ENCODE measurements around the gene NUPR1. TPM values are rescaled to one million over a fixed set of nuclear protein-coding genes. Genes with fewer than 3 reads are reported as not detected.

NUPR1 gene
- total RNA-seq (ENCODE audit: unreplicated experiment): not detected
- long read RNA-seq: 0 reads

- H3K27me3 Mint-ChIP-seq (ENCODE audit: unreplicated experiment): peaks cover 11% of the 10 kb centered on the region
- TF ChIP-seq CTCF (IDR thresholded peaks at IDR 0.05; ENCODE audit: partially characterized antibody, unreplicated experiment): no peak
- H3K36me3 Mint-ChIP-seq (ENCODE audit: unreplicated experiment): no peaks in the 10 kb centered on the region
- no peak for DNase-seq
- H3K9me3 Mint-ChIP-seq (ENCODE audit: unreplicated experiment): peaks cover 6% of the 10 kb centered on the region
- H3K4me1 Mint-ChIP-seq (ENCODE audit: low read depth, unreplicated experiment): peaks cover 7% of the 10 kb centered on the region
- H3K27ac Mint-ChIP-seq (ENCODE audit: unreplicated experiment): no peak within 1 kb of the TSS
- H3K4me3 Mint-ChIP-seq (ENCODE audit: unreplicated experiment): no peak within 1 kb of the TSS
These were observed at the start of gene NUPR1 for GRCh38 chr16:28538733-28539596. Gene NUPR1 (minus strand): TSS chr16:28538974. CDS start chr16:28538907, 67 bp downstream.

GRCh38 chr16:28587386-28587785 is 48.6 kb upstream of the NUPR1 start:
- Mint-ChIP-seq H3K36me3 (ENCODE audit: unreplicated experiment) (no peaks in the 10 kb centered on the region), H3K4me1 (ENCODE audit: low read depth, unreplicated experiment) (no peaks in the 10 kb centered on the region), H3K4me3 (ENCODE audit: unreplicated experiment) (no peak overlapping the region), H3K27ac (ENCODE audit: unreplicated experiment) (no peak overlapping the region), H3K27me3 (ENCODE audit: unreplicated experiment) (no peaks in the 10 kb centered on the region), H3K9me3 (ENCODE audit: unreplicated experiment) (peaks cover 2% of the 10 kb centered on the region)
- no peak for TF ChIP-seq CTCF (IDR thresholded peaks at IDR 0.05; ENCODE audit: partially characterized antibody, unreplicated experiment)
- no peak for DNase-seq

- no peak for TF ChIP-seq CTCF (IDR thresholded peaks at IDR 0.05; ENCODE audit: partially characterized antibody, unreplicated experiment)
These were observed 47.7 kb upstream of the NUPR1 start for GRCh38 chr16:28586466-28586865.

GRCh38 chr16:28585674-28586073 is 46.9 kb upstream of the NUPR1 start:
- H3K4me1 Mint-ChIP-seq (ENCODE audit: low read depth, unreplicated experiment): no peaks in the 10 kb centered on the region
- no peaks in the 10 kb centered on the region for H3K27me3 Mint-ChIP-seq (ENCODE audit: unreplicated experiment)
- H3K4me3 Mint-ChIP-seq (ENCODE audit: unreplicated experiment): no peak overlapping the region
- no peaks in the 10 kb centered on the region for H3K9me3 Mint-ChIP-seq (ENCODE audit: unreplicated experiment)
- H3K27ac Mint-ChIP-seq (ENCODE audit: unreplicated experiment): no peak overlapping the region
- DNase-seq: no peak
- TF ChIP-seq CTCF (IDR thresholded peaks at IDR 0.05; ENCODE audit: partially characterized antibody, unreplicated experiment): no peak
- no peaks in the 10 kb centered on the region for H3K36me3 Mint-ChIP-seq (ENCODE audit: unreplicated experiment)

More at GRCh38 chr16:28586466-28586865, 47.7 kb upstream of the NUPR1 start:
- Mint-ChIP-seq H3K36me3 (ENCODE audit: unreplicated experiment) (no peaks in the 10 kb centered on the region), H3K9me3 (ENCODE audit: unreplicated experiment) (peaks cover 2% of the 10 kb centered on the region), H3K27me3 (ENCODE audit: unreplicated experiment) (no peaks in the 10 kb centered on the region), H3K27ac (ENCODE audit: unreplicated experiment) (no peak overlapping the region), H3K4me3 (ENCODE audit: unreplicated experiment) (no peak overlapping the region), H3K4me1 (ENCODE audit: low read depth, unreplicated experiment) (no peaks in the 10 kb centered on the region)
- no peak for DNase-seq

GRCh38 chr16:28580726-28581315 is 42.0 kb upstream of the NUPR1 start:
- DNase-seq: no peak
- Mint-ChIP-seq H3K9me3 (ENCODE audit: unreplicated experiment) (no peaks in the 10 kb centered on the region), H3K4me1 (ENCODE audit: low read depth, unreplicated experiment) (no peaks in the 10 kb centered on the region), H3K27me3 (ENCODE audit: unreplicated experiment) (peaks cover 2% of the 10 kb centered on the region), H3K27ac (ENCODE audit: unreplicated experiment) (no peak overlapping the region), H3K4me3 (ENCODE audit: unreplicated experiment) (no peak overlapping the region), H3K36me3 (ENCODE audit: unreplicated experiment) (no peaks in the 10 kb centered on the region)
- no peak for TF ChIP-seq CTCF (IDR thresholded peaks at IDR 0.05; ENCODE audit: partially characterized antibody, unreplicated experiment)

All from glutamatergic neuron (in vitro differentiated cells).